GM20000 (cell line): ENCODE results near the gene NUDT13.

Experiments
- DNase-seq: peaks from one replicate; pipeline ENCODE4 v3.0.0; 2012; ENCODE audit warnings: low spot score
- CTCF ChIP-seq: IDR thresholded peaks from 2 replicates; pipeline ENCODE4 v1.5.1; 2012; ENCODE audit warnings: mild to moderate bottlenecking, control low read depth; ENCODE audit errors: extremely low read depth, missing control alignments

Gene NUDT13

GRCh38 chr10:73159038-73159648, 48.9 kb downstream of the NUDT13 start:
- peak; percentile 47 for TF ChIP-seq CTCF
- DNase-seq, result peak; percentile 44

- no peak for TF ChIP-seq CTCF
- DNase-seq, result no peak
Observed at GRCh38 chr10:73161079-73161478, 50.8 kb downstream of the NUDT13 start.

GRCh38 chr10:73161662-73162061, 51.4 kb downstream of the NUDT13 start:
- no peak for DNase-seq
- no peak for TF ChIP-seq CTCF

GRCh38 chr10:73163096-73163495, 52.8 kb downstream of the NUDT13 start:
- DNase-seq, result no peak
- TF ChIP-seq CTCF, result no peak

GRCh38 chr10:73166972-73167371, 56.7 kb downstream of the NUDT13 start:
- no peak for DNase-seq
- TF ChIP-seq CTCF, result no peak

GRCh38 chr10:73167458-73167782, 57.2 kb downstream of the NUDT13 start:
- no peak for TF ChIP-seq CTCF
- no peak for DNase-seq

GRCh38 chr10:73167783-73168464, 57.7 kb downstream of the NUDT13 start, which contains the start of the genes ECD and FAM149B1:
TSS of gene ECD (minus strand) at chr10:73168008. CDS start at chr10:73163937, 4,071 bp downstream.
TSS of gene FAM149B1 (plus strand) at chr10:73168119. CDS start at chr10:73168340, 221 bp downstream.
- no peak for TF ChIP-seq CTCF
- peak; percentile 92 for DNase-seq
